Left kidney (tissue), 8 donors: ENCODE results near the gene GCNT2. TPM values are rescaled to one million over a fixed set of nuclear protein-coding genes. Genes with fewer than 3 reads are reported as not detected.
"Not testable (repeated sequence)": the region's sequence is repeated elsewhere in the genome, so short reads cannot be mapped to it uniquely, and the experiment has no call there.

Experiments
- DNase-seq: peaks from one replicate; pipeline ENCODE4 v3.0.0-alpha.2; 2013
- long read RNA-seq, 8 donors: transcript quantifications; one replicate each; lab custom pipeline, GENCODE V29; 2026
- polyA plus RNA-seq: library from polyadenylated mRNA; unstranded; fragments of 120-200 nt; gene quantifications from one replicate; pipeline ENCODE4 v1.2.1, GENCODE V29; 2013; ENCODE audit not compliant: insufficient read length

Gene GCNT2
- 15.3 TPM for polyA plus RNA-seq
- long read RNA-seq, donor 1, full-length matches to known transcripts, result 5 of 5 reads
- long read RNA-seq, donor 1, partial matches to known transcripts, result 0 of 5 reads
- long read RNA-seq, donor 1, other reads (novel, unspliced or antisense), result 0 of 5 reads
- long read RNA-seq, donor 2, full-length matches to known transcripts, result 4 of 4 reads
- long read RNA-seq, donor 2, partial matches to known transcripts, result 0 of 4 reads
- long read RNA-seq, donor 2, other reads (novel, unspliced or antisense), result 0 of 4 reads
- long read RNA-seq, donor 3, full-length matches to known transcripts, result 2 of 2 reads
- long read RNA-seq, donor 3, partial matches to known transcripts, result 0 of 2 reads
- long read RNA-seq, donor 3, other reads (novel, unspliced or antisense), result 0 of 2 reads
- long read RNA-seq, donor 4, result 0 reads
- long read RNA-seq, donor 5, full-length matches to known transcripts, result 2 of 2 reads
- long read RNA-seq, donor 5, partial matches to known transcripts, result 0 of 2 reads
- long read RNA-seq, donor 5, other reads (novel, unspliced or antisense), result 0 of 2 reads
- long read RNA-seq, donor 6, full-length matches to known transcripts, result 6 of 6 reads
- long read RNA-seq, donor 6, partial matches to known transcripts, result 0 of 6 reads
- long read RNA-seq, donor 6, other reads (novel, unspliced or antisense), result 0 of 6 reads
- long read RNA-seq, donor 7, full-length matches to known transcripts, result 3 of 3 reads
- long read RNA-seq, donor 7, partial matches to known transcripts, result 0 of 3 reads
- long read RNA-seq, donor 7, other reads (novel, unspliced or antisense), result 0 of 3 reads
- long read RNA-seq, donor 8, full-length matches to known transcripts, result 1 of 1 reads
- long read RNA-seq, donor 8, partial matches to known transcripts, result 0 of 1 reads
- long read RNA-seq, donor 8, other reads (novel, unspliced or antisense), result 0 of 1 reads

DNA sequence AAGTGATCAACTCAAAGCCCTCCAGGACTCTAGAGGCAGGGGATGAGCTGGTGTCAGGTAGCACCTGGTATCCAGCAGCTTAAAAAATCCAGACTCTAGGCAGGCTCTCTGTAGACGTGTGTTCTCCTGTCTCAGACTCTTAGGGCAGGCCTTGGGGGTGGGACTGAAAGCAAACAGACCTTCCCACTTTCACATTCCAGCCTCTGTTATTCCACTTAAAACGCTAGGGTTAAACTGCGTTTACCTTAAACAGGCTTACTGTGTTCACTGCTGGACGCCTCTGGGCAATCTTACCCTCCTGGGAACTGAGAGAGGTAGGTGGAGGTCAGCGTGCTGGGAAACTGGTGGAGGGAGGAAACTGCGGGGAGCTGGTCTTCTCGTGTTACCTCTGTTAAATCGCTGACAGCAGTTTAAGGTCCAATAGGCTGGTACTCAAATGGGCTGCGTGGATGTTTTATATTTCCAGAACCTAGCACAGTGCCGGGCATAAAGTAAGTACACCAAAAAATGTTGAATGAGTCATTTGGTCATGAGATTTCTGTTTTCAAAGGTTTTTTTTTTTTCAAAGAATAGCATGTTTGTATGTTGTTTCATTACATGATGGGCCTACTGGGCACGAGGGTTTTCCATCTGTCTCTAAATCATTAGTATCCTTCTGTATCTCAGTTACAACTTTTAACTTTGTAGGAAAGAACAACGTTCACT, at the start of gene GCNT2:
TSS of gene GCNT2 (plus strand) at position 248 of the 705 bp plus-strand sequence. CDS start 7,561 bp downstream, outside the sequence.
- DNase-seq, result peak; percentile 85

DNA sequence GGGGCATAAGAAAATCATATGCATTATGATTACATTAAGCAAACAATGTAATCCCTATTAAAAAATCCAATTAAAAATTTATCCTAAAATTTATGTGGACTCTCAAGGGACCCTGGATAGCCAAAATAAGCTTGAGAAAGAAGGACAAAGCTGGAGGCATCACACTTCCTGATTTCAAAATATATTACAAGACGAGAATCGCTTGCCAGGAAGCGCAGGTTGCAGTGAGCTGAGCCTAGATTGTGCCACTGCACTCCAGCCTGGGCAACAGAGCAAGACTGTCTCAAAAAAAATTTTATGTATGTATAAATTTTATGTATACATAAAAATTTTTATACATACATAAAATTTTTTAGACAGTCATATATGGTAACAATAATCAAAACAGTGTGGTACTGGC, 48.5 kb upstream of the GCNT2 start:
- DNase-seq, result no peak

DNA sequence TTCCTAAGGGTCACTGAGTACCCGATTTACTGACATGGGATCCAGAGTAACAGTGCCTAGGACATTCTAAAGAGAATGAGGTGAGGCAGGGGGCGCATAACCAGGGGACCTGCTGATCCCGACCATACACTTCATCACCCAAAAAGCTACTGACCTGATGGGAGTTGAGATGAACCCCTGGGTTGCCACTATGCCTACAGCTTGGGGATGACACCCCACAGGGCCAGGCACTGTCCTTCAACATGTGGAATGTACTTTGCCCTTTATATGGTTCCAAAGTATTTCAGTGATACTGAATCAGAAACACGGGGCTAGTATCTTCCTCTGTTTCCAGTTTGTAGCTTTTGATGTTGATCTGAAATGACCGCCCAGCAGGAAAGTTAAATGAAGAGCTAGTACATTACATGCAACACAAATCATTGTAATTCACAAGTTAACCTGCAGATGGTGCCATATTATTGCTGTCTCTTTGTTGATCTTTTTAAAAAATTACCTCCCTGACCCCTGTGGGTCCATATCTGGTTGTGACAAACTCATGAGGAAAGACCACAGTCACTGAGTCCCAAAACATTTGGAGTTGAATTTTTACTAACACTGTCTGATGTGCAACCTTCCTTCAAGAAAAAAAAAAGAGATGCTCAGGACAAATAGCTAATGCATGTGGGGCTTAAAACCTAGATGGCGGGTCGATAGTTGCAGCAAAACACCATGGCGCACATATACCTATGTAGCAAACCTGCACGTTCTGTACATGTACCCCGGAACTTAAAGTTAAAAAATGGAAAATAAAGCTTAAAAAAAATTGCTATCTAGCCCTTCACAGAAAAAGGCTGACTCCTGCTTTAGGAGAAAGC, 42.7 kb upstream of the GCNT2 start:
- DNase-seq, result peak; percentile 30

DNA sequence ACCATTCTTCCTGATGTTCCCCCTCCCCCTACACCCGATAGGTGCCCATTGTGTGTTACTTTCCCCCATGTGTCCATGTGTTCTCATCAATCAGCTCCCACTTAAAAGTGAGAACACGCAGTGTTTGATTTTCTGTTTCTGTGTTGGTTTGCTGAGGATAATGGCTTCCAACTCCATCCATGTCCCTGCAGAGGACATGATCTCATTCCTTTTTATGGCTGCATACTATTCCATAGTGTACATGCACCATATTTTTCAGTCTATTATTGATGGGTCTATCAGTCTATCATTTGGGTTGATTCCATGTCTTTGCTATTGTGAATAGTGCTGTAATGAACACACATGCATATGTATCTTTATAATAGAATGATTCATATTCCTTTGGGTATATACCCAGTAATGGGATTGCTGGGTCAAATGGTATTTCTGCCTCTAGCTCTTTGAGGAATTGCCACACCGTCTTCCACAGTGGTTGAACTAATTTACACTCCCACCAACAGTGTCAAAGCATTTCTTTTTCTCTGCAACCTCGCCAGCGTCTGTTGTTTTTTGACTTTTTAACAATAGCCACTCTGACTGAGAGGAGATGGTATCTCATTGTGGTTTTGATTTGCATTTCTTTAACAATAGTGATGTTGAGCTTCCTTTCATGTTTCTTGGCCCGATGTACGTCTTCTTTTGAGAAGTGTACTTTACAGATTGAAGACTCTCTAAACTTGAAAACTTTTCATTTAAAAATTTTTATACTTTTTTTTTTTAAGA, 41.0 kb upstream of the GCNT2 start:
- DNase-seq, result no peak

DNA sequence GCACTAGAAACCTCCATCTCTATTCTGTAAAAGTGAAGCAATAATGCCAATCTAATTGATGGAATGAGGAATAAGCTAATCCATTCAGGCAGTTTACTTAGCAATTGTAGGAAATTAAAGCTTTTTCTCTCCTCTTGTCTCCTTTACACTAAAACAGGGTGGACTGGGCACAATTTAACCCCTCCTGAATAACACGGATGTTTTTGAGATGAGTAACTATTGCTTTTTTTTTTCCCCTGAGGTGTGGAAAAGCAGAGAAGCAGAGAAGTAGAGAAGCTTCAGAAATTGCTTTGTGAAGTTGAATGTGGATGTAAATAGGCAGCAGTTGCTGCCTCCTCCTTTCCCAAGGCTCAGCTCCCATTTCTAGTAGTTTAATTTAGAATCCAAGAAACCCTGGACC, 40.0 kb upstream of the GCNT2 start:
- DNase-seq, result no peak

DNA sequence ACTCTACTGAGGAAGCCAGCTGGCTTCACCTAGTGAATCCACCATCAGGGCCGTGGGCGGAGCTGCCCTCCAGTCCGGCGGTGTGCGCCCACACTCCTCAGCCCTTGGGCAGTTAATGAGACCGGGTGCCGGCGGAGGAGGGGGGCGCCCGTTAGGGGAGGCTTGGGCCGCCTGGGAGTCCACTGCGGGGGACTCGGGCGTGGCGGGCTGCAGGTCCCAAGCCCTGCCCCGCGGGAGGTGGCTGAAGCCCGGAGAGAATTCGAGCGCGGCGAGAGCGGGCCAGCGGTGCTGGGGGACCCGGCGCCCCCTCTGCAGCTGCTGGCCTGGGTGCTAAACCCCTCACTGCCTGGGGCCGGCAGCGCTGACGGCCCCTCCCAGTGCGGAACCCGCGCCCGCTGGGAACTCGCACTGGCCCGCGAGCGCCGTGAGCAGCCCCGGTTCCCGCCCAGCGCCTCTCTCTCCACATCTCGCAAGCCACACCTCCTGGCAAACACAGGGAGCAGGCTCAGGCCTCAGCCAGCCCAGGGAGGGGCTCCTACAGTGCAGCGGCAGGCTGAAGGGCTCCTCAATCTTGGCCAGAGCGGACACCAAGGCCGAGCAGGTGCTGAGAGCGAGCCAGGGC, 38.4 kb upstream of the GCNT2 start:
- DNase-seq, result no peak

DNA sequence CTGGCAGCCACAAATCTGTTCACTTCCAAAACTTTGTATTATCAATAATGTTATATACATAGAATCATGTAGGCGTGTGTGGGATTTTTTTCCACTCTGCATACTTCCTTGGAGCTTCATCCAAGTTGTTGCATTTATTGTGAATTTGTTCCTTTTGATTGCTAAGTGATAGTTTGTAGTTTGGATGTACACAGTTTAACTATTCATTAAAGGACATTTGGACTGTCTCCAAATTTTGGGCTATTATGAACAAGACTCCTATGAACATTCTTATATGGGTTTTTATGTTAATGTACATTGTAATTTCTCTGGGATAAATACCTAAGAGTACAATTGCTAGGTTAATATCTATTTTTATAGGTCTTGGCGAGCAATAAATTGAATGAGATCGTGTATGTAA, 36.2 kb upstream of the GCNT2 start:
- DNase-seq, result no peak

DNA sequence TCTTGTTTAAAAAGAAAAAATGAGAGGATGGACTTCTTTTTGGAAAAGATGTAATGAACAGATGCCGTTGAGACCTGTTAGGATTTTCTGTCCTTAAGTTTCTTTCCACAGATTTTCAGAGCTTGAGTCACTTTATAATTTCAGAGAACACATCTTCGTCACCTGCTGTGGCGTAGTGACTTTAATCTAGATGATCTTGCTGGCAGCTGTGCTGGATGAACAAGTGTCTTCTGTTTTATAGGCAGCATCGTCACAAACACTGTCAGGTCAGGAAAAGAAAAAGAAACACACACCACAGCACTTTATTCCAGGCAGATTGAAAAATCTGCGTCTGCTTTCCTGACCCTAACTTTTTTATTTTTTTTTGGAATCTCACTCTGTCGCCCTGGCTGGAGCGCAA, 35.7 kb upstream of the GCNT2 start:
- no peak for DNase-seq

DNA sequence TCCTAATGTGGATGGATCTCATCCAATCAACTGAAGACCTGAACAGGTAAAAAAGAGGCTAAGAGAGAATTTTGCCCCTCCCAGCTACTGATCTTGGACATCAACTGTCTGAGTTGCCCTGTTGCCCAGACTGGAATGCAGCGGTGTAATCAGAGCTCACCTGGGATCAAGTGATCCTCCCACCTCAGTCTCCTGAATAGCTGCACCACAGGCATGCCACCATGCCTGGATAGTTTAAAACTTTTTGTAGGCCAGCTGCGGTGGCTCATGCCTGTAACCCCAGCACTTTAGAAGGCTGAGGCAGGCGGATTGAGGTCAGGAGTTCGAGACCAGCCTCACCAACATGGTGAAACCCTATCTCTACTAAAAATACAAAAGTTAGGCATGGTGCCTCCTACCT, 34.9 kb upstream of the GCNT2 start:
- no peak for DNase-seq

DNA sequence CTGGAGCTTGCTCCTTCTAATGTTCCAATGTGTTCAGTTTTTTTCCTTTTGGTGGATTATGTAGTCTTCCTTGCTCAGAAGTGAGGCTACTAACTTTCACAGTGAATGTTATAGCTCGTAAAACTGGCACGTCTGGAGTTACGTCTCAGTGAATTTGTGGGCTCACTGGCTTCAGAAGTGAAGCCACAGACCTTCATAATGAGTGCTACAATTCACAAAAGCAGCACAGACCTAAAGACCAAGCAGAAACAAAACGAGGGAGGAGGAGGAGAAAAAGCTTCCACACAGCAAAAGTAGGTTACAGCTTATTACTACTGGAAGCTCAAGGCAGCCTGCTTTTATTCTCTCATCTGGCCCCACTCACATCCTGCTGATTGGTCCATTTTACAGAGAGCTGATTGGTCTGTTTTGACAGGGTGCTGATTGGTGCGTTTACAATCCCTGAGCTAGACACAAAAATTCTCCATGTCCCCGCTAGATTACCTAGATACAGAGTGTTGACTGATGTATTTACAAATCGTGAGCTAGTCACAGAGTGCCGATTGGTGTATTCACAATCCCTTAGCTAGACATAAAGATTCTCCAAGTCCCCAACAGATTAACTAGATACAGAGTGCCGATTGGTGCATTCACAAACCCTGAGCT, 34.1 kb upstream of the GCNT2 start:
- DNase-seq, result not testable (repeated sequence)

DNA sequence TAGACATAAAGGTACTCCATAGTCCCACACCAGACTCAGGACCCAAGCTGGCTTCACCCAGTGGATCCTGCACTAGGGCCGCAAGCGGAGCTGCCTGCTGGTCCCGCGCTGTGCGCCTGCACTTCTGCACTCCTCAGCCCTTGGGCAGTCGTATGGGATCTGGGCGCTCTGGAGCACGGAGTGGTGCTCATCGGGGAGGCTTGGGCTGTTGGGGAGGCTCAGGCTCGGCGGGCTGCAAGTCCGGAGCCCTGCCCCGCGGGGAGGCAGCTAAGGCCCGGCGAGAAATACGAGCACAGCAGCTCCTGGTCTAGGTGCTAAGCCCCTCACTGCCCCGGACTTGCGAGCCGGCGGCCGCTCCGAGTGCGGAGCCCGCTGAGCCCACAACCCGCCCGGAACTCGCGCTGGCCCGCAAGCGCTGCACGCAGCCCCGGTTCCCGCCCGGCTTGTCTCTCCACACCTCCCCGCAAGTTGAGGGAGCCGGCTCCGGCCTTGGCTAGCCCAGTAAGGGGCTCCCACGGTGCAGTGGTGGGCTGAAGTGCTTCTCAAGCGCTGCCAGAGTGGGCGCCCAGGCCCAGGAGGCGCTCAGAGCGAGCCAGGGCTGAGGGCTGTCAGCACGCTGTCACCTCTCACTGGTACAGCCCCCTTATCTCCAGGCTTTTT, 33.4 kb upstream of the GCNT2 start:
- no peak for DNase-seq

GRCh38 chr6:10491463-10491862, 29.7 kb upstream of the GCNT2 start:
- no peak for DNase-seq

- DNase-seq, result not testable (repeated sequence)
Observed at GRCh38 chr6:10491905-10492304, 29.2 kb upstream of the GCNT2 start.

DNA sequence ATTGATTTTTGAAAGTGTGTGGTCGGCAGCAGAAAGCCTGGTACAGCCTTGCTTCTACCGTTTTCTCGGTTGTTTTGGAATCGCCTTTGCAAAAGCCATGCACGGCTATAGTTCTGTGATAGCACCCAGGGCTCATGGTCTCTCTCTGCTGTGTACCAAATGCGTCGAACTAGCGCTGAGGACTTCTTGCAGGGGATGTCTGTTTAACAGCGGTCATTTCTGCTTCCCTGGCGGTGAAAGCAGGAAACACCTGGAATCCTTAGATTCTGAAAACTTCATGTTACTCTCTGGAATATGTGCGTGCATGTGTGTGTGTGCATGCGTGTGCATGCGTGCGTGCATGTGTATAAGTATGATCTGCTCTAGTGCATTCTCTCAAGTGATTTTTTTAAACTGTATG, 26.1 kb upstream of the GCNT2 start:
- no peak for DNase-seq

DNA sequence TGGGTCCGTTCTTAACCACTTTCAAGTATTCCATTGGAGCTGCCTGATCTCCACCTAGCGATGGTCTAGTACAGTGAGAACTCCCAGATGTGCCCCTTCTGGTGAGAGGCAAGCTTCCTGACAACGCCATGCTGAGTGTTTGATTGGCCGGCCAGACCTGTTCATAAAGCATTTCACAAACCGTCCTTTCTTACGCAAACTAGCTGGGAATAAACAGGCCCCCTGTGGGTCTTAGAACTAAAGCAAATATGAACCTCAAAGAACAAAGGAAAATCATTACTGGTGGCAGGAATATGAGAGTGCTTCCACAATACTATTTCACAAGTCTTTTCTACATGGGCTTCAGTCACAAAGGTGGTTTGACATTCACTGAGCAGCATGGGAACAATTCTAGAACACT, 15.6 kb upstream of the GCNT2 start:
- DNase-seq, result no peak

DNA sequence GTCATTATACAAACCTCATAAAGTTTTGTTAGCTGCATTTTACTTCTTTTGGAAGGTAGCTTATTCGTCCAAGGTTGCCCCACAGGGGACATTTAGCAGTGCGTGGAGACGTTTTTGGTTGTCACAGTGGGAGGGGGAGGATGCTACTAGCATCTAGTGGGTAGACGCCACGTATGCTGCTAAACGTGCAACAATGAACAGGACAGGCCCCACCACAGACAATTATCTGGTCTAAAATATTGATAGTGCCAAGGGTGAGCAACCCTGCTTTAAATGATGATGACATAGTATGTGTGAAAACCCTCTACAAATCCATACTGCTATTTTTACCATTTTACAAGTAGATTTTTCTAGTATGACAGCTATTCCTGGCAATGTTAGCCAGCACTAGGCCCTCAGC, 13.9 kb upstream of the GCNT2 start:
- no peak for DNase-seq

DNA sequence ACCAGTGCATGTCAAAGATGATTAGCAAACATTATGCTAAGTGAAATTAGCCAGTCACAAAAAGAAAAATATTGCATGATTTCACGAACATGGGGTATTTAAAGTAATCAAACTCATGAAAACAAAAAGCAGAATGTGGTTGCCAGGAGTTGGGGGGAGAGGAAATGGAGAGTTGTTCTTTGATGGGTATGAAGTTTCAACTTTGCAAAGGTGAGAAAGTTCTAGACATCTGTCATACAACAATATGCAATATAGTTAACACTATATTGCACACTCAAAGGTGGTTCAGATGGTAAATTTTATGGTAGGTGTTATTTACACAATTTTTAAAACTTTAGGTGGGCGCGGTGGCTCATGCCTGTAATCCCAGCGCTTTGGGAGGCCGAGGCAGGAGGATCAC, 13.4 kb upstream of the GCNT2 start:
- DNase-seq, result no peak

DNA sequence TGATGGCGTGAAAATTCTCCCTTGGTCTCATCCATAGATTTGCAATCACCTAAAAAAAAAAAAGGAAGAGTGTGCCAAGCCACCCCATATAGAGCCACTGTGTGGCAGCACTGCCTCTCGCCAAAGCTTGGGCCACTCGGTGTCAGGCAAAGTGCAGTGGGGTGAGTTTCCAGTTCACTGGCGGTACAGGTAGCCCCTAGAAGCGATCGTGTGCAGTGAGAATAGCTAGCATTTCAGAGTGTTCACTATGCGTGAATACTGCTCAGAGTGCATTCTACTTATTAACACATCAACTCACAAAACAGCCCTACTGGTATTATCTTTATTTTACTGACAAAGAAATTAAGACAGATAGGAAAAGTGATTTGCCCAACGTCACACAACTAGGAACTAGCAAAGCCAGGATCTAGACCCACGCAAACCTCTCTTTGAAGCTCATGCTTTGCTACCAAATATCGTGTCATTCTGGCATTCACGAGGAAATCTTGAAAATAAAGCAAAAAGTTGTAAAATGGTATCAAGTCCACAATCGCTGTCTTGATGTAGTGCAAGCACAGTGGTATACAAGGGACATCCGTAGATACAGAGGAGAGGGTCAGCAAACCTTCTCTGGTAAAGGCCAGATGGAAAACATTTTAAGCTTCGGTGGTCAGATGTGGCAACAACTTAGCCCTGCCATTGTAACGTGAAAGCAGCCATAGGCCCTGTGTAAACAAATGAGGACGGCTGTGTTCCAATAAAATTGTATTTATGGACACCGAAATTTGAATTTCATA, 10.4 kb upstream of the GCNT2 start:
- peak; percentile 63 for DNase-seq
